GM18520 (cell line): ENCODE measurements around the gene LMF1.

Experiments
- ATAC-seq: cut with Tn5 transposase; IDR thresholded peaks from one replicate; pipeline ENCODE4 v1.9.1; 2021; ENCODE audit not compliant: unreplicated experiment

Gene LMF1

DNA sequence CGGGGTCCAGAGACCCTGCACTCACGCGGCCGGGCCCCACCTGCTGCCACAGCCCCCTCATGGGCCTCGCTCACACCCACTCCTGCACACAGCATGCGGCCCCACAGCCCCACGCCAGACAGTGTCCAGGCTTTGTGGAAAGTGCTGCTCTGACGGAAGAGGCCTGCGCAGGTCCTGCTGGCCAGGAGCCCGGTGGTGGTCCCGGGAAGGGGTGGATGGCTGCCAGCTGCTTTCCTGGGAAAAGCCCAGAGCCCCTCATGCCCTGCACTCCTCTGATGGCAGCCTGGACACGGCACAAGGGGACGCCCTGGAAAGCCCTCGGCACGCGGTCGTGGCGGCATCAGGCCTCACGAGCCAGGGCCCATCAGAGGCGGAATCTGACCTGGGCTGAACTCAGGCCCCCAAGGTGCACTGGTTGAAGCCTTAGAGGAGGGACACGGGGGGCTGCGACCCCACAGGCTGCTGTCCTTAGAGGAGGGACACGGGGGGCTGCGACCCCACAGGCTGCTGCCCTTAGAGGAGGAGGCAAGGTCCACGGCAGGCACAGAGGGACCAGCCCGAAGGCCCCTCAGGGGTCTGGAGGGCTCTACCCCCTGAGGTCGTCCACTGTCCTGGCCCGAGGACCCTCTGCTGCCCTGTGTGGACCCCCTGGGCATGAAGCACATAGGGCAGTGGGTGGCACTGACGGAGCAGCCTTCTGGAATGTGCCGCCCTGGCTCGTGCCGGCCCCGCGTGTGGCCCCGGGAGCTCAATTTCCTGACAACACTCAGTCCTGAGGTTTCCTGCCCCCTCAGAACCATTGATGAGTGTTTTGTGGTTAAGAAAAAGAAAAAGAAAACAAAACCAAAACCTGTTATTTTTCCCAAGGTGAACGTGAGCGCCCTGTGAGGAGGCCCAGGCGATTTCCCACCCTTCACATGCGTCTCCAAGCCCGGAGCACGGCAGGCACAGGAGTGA is 32.9 kb upstream of the LMF1 start:
- ATAC-seq: no peak

DNA sequence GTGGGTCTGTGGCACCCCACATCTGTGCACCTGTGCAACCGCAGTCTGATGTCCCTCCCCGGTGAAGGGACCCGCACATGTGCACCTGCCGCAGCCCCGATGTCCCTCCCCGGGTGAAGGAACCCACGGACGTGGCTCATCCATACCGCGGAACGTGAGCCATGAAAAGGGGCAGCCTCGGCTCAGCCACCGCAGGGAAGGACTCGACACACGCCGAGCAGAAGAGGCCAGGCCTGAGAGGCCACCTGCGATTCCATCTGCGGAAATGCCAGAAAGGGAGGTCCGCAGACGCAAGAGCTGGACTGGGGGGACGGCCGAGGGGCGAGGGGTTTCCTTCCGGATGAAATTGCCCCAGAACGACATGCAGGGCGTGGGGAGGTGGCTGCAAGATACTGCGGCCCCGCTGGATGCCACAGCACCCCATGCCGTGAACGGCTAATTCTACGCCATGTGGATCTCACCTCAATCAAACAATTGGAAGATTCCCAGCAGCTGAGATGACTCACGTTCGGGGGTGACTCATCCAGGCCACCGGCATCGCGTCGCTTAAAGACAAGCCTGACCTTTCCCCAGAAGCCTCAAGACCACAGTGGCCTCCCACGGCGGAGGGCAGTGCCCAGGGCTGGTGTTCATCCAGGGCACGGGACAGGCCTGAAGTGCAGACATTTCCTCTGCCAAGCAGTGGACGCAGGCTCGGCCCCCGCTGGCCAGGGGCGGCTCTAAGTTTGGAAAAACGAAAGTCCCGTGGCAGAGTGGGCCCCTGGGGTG is 31.8 kb upstream of the LMF1 start:
- no peak for ATAC-seq

DNA sequence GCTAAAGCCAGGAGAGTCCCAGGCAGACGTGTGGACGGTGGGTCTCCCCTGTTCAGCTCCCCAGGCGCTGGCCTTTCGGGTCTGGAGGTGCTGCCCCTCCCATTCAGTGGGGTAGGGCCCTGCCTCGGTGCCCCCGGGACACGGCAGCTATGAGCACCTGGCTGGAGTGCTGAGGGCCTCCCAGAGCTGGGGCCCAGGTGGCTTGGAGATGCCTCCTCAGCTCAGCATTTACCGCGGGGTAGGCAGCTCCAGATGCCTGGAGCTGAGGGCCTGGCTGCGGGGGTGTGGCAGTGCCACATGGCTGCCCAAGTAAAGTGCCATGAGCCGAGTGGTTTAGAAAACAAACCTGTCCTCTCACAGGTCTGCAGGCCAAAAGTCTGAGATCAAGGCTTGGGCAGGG is 30.3 kb upstream of the LMF1 start:
- ATAC-seq: no peak

DNA sequence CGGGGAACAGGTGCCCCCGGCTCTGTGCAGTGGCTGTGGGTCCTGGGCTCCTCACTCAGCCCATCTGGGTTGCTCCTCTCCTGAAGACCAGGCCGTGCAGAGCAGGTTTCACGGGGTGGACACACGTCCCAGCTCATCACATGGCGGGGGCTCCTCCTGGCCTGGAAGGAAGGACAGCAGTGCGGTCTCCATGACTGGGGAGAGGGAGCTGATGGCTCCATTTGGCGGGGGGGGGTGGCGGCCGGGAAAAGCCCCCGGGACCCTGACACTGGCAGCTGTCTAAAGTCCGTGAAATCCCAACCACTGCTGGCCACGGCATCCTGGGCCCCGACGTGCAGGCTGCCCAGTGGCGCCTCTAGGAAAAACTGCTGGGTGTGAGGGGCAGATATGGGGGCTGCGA is 29.8 kb upstream of the LMF1 start:
- no peak for ATAC-seq

DNA sequence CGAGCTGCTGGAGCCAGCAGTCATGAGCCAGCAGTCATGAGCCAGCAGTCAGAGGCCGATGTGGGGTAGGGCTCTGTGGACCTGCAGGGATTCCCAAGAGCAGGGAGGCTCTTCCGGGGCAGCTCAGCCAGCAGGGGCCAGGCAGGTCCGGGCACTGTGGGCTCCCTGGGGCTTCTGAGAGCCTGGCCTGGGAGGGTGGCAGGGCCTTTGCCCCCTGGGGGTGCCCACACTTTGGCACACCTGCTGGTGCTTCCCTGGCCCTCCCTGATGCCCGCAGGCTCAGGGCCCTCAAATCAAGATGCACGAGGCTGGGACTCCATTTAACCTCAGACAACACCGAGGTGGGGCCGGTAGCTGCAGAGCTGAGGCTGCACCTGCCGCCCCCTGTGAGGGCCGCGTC is 28.9 kb upstream of the LMF1 start:
- ATAC-seq: no peak

DNA sequence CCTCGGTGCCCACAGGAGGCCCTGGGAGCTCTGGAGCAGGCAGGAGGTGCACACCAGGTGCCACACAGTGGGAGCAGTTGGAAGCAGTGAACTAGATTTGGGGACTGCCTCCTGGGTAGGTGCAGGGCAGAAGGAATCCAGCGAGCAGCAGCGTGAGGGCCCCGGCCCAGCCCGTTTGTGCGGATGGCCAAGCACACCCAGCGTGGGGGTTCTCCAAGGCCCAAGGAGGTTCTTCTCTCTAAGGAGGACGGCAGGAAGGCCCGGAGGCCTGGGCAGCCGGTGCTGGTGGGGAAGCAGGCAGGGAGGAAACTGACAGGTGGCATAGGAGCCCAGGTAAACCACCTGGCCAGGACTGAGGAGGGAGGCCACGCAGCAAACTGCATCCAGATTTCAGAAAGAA is 27.8 kb upstream of the LMF1 start:
- no peak for ATAC-seq

DNA sequence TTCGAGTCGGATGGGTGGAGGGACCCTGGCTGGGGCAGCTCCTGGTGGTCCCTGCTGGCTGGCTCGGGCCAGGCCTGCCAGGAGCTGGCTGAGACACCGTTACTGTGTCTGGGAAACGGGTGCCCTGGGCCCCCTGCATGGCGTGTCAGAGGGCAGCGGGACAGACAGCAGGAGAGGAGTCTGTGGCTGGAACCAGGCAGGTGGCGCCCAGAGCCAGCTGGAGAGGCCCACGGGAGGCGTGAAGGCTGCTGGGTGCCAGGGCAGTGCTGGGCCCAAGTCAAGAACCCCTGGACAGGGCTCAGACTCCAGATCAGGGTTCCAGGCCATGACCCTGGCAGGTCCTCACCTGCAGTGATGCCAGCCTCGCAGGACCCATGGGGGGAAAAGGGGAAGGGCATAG is 27.4 kb upstream of the LMF1 start:
- no peak for ATAC-seq

DNA sequence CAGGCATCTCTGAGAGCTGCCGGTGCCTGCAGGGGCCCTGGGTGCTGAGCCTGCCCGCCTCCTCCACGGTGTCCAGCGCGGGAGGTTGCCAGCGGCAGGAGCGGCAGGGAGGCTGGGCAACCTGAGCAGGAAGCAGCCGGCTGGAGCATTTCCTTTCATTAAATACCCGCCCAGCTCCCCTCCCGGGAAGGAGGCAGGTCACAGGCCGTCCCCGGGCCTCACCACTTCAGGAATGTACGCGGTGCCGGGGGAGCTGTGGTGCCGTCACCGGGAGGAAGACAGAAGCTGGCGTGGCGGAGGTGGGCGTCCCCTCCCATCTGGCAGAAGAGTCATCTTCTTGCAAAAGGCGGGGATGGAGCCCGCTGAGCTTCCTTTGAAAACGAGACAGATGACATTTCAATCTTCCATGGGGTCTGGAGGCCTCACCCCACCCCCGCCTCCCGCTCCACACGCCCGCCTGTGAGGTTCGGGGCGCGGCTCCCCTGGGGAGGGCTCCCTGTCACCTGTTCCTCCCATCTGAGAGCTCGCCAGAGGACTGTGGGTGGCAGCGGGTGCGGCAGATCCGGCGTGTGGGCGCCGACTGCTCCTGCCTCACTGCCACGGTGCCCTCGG is 26.8 kb upstream of the LMF1 start:
- no peak for ATAC-seq

DNA sequence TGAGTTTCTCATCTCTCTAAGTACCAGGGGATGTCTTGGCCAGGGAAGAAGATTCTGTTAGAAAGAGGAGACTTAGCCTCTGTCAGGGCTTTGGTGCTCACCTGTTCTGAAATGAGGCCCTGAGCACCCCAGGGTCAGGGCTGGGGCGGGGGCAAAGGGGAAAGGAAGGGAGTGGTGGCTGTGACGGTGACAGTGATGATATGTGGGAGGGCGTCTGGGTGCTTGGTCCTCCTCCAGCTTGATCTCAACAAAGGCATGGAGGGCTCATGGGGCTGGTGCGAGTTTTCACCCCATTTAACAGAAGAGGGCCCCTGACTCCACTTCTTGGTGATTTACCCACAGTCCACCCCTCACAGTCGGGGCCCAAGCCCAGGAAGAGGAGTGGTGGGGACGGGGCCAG is 25.9 kb upstream of the LMF1 start:
- no peak for ATAC-seq

DNA sequence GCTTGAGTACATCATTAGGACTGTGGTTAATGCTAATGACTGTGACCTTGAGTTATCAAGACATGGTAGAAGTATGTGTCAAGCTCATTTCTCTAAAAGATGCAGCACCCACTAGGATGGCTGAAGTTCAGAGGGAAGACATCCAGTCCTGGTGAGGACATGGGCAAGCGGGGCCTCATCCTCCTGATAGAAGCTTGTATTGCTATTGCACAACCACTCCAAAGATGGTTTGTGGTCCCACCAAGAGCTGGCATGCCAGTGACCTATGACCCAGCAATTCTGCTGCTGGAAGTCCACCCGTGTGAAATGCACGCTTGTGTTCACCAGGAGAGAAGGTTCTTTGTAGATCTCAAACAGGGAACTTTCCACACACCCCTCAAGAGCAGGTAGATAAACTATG is 25.0 kb upstream of the LMF1 start:
- ATAC-seq: no peak

DNA sequence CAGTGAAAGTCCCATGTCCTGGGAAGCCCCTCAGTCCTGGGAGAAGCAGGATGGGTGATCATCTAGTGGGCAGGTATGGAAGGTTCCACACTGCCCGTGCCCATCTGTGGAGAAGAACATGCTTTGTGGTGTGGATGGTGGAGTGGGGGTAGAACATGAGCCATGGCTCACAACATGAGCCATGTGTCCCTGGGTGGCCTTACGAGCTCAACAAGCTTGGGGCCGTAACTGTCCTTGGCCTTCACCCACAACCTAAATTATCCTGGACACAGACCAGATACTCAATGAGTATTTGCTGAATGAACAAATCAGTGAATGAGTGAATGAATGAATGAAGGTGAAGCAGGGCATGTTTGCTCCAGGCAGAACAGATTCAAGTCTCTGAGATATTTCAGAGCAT is 24.3 kb upstream of the LMF1 start:
- ATAC-seq: no peak

DNA sequence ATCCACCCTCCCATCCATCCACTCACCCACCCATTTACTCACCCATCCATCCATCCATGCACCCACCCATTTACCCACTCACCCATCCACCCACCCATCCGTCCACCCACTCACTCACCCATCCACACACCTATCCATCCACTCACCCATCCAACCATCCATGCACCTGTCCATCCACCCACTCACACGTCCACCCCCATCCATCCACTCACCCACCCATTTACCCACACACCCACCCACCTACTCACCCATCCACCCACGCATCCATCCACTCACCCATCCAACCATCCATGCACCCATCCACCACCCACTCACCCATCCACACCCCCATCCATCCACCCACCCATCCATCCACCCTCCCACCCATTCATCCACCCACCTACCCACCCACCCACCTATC is 22.9 kb upstream of the LMF1 start:
- no peak for ATAC-seq

DNA sequence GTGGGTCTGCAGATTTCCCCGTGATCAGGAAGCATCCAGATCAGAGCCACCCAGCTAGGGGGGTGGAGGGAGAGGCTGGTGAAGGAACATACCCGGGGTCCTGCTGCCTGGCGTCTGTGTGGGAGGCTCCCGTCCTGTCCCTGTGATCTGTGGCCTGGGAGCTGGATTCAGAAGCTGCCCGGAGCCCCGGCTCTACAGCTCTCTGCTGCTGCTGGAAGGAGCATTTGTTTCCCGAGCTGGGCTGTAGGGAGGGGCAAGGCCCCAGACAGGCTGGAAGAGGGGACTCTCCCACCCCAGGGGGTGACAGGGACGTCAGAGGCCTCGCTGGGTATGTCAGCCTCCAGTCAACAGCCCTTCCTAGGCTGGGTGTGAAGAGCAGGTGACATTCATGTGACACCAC is 21.0 kb upstream of the LMF1 start:
- ATAC-seq: no peak

DNA sequence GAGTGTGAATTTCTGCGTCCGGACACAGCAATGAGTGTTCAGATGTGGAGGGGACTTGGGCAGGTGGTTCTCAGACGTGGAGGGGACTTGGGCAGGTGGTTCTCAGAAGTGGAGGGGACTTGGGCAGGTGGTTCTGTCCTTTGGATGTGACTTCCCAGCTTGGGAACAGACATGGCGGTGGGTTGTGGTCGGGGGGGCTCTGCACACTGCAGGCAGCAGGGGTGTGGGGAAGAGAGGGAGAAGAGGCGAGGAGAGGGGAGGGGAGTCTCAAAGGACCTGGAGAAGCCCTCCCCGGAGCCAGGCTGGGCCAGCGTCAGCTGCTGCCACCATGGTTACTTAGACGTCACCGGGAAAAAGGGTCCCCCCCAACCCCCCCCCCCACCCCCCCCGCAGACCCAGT is 20.6 kb upstream of the LMF1 start:
- no peak for ATAC-seq

DNA sequence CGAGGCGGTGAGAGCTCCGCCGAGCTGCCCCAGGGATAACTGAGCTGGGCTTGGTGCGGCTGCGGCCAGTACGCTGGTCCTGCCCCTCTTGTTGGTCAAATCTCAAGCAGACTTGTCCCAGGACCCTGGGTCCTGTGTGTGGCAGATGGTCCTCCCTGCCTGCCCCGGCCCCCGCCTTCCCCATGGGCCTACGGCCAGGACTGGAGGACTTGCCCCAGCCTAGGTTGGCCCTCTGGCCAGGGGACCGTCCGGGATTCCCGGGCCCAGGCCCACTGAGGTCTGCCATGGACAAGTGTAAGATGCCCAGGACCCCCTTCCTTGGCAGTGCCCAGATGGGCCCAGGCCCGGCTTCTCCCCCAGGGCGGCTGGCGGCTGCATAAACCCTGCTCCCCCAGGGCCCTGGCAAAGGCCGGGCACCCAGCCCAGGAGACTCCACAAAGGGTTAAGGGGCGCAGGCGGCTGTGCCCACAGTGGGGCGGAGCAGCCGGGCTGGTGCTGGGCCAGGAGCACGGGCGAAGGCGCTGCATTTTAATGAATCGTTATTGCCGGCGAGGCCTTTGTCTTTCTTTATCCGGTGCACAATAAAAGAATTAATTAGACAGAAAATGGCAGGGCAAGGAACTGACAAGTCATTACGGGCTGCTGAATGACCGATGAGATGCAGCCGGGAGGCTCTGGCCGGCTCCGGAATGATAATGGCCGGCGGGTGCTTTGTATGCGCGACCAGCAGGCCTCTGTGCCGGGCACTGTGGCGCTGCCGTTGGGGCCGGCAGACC is 19.9 kb upstream of the LMF1 start:
- ATAC-seq: no peak

DNA sequence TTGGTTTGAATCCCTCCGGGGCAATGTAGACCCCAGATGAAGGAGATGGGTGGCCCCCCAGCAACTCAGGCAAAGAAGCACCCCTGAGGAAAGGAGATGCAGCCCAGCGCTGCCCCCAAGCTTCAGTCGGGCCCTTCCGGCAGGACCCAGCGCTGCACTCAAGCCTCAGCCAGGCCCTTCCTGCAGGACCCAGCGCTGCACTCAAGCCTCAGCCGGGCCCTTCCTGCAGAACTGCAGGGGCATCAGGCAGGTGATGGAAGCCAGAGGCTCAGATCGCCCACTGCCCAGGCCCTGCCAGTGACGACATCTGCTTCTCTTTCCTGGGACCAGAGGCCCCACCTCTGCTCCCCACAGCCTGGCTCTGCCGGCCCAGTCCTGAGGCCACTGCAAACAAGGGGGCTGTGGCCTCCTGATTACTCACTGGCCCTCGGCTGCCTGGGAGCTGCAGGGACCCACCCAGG is 18.6 kb upstream of the LMF1 start:
- no peak for ATAC-seq

DNA sequence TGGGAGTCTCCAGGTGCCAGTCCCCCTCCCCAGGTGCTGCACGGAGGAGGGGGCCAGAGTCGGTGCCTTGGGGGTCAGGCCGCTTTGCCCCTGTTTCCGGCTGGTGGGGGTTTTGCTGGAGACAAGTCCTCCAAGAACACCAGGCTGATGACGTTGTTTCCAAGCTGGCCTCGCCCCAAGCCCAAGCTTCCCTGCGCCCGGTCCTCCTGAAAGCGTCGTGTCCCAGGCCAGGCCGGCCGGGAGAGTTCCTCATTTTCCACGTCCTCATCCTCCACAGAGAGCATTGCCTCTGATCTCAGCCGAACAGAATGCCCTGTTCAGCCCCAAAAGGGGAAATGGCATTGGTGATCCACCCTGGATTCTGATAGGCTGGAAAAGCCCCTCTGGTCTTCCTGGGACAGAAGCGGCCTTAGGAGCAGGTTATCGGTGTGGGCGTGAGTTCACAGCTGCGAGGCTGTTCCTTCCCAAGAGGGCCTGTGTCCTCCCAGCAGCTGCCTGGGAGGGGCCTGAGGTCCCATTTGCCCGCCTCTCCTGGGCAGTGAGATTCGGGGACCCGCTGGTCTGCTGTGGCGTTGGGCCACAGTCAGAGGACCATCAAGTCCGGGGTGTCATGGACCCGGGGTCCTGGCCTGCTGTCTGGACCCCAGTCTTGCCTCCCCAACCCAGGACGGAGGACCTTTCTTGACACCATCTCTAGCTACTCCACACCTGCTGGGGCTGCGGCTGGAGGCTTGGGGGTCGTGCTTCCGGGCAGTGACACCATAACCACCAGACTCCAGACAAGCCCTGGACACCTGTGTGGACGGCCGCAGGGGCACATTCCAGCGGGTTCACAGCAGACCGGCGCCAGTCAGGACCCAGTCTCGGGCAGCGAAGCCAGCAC is 17.9 kb upstream of the LMF1 start:
- ATAC-seq: no peak

DNA sequence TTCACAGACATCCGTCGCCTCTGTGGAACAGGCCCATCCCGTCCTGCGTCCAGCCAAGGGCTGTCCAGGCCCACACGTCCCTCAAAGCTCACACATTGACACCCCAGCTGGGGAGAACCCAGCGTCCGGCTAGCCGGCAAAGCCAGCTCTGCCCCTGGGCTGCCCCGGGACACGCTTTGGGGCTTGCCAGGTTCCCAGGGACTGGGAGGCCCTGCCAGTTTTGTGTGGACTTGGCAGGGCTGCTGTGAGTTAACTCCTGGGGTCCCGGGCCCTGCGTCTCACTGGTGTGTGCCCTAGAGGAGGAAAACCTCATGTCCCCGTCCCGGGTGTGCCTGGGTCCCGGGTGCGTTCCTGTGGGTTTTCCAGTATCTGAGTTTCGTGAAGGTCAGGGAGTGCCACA is 17.1 kb upstream of the LMF1 start:
- no peak for ATAC-seq

DNA sequence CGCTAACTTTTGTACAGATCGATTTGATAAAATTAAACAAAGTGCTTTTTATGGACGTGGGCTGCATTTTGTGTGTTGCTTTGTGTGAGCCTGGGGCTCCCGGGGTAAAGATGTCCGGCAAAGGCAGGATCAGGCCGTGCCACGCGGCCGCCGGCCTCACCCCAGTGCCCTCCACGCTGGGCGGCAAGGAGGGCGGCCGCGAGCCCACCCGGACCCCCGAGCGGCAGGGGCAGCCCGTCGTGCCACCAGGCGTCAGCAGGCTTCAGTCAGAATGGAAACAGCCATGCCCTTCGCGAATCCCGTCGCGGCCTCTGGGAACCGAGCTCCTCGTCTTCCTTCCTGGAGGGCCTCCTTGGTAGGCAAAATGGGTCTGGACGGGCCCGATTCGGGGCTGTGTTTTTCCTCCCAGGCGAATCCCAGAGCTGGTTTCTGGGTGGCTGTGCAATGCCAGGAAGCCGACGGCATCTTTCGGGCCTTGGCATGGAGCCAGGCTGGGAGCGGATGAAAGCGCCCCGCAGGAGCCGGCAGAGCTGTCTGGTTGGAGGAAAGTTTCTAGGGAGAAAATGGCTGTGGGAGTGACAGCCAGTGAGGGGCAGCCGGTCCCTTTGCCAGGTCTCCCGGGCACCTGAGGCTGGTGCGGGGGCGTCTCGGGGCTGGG is 16.3 kb upstream of the LMF1 start:
- ATAC-seq: no peak

DNA sequence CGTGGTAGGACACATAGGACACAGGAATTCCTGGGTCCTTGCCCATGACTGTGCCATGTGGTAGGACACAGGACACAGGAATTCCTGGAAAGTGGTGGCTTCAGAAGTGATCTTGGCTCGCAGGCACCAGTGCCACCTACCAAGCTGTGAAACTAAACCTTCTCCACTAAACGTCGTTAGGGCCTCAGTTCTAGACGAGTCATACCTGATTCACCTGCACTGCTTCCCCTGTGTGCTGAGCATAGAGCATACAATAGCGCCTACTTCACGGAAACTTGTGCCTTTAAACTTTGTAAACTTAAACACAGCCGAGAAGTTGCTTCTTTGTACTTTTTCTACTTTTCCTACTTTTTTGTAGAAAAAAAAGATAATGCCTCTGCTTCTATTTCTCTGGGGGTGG is 15.6 kb upstream of the LMF1 start:
- no peak for ATAC-seq
